ENCODE measurements around the gene PWWP2B.

- TF ChIP-seq, protein P1, sequence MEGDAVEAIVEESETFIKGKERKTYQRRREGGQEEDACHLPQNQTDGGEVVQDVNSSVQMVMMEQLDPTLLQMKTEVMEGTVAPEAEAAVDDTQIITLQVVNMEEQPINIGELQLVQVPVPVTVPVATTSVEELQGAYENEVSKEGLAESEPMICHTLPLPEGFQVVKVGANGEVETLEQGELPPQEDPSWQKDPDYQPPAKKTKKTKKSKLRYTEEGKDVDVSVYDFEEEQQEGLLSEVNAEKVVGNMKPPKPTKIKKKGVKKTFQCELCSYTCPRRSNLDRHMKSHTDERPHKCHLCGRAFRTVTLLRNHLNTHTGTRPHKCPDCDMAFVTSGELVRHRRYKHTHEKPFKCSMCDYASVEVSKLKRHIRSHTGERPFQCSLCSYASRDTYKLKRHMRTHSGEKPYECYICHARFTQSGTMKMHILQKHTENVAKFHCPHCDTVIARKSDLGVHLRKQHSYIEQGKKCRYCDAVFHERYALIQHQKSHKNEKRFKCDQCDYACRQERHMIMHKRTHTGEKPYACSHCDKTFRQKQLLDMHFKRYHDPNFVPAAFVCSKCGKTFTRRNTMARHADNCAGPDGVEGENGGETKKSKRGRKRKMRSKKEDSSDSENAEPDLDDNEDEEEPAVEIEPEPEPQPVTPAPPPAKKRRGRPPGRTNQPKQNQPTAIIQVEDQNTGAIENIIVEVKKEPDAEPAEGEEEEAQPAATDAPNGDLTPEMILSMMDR (IDR thresholded peaks at IDR 0.05; ENCODE audit: low read length), result no peak
- TF ChIP-seq EZH2 (IDR thresholded peaks at IDR 0.05; ENCODE audit: borderline replicate concordance, low read length), result no peak
These were observed 69.8 kb downstream of the PWWP2B start for GRCh38 chr10:132466520-132467463.

Measured in OCI-LY1 (cell line).